ENCODE data around the gene BHMT.

The BHMT gene

GRCh38 chr5:79111387-79111959 is at the start of gene BHMT:
Gene BHMT, plus strand, starts transcription at chr5:79111809. Its CDS starts 77 bp downstream, at chr5:79111886.
- H3K4me3 ChIP-seq (ENCODE audit: low read length) = no peak within 1 kb of the TSS
- no peak for TF ChIP-seq ZNF274 (IDR thresholded peaks at IDR 0.05; ENCODE audit: low read depth, low read length)

- no peak overlapping the region for H3K4me3 ChIP-seq (ENCODE audit: low read length)
- no peak for TF ChIP-seq ZNF274 (IDR thresholded peaks at IDR 0.05; ENCODE audit: low read depth, low read length)
Observed at GRCh38 chr5:79062436-79062835, 49.2 kb upstream of the BHMT start.

GRCh38 chr5:79069488-79070349 is 41.9 kb upstream of the BHMT start, which contains the start of the genes BHMT2 and DMGDH:
Gene BHMT2, plus strand, starts transcription at chr5:79069767. Its CDS starts 16 bp downstream, at chr5:79069783.
Gene DMGDH, minus strand, starts transcription at chr5:79069674. Its CDS starts 54 bp downstream, at chr5:79069620.
- TF ChIP-seq ZNF274 (IDR thresholded peaks at IDR 0.05; ENCODE audit: low read depth, low read length) = no peak
- H3K4me3 ChIP-seq (ENCODE audit: low read length) = no peak within 1 kb of the TSS

- H3K4me3 ChIP-seq (ENCODE audit: low read length) = no peak overlapping the region
- TF ChIP-seq ZNF274 (IDR thresholded peaks at IDR 0.05; ENCODE audit: low read depth, low read length) = no peak
Observed at GRCh38 chr5:79070350-79070667, 41.3 kb upstream of the BHMT start.

- no peak overlapping the region for H3K4me3 ChIP-seq (ENCODE audit: low read length)
- no peak for TF ChIP-seq ZNF274 (IDR thresholded peaks at IDR 0.05; ENCODE audit: low read depth, low read length)
Observed at GRCh38 chr5:79074641-79075040, 37.0 kb upstream of the BHMT start.

- TF ChIP-seq ZNF274 (IDR thresholded peaks at IDR 0.05; ENCODE audit: low read depth, low read length) = no peak
- H3K4me3 ChIP-seq (ENCODE audit: low read length) = no peak overlapping the region
Observed at GRCh38 chr5:79075646-79076426, 35.8 kb upstream of the BHMT start.

GRCh38 chr5:79076819-79077218 is 34.8 kb upstream of the BHMT start:
- TF ChIP-seq ZNF274 (IDR thresholded peaks at IDR 0.05; ENCODE audit: low read depth, low read length) = no peak
- H3K4me3 ChIP-seq (ENCODE audit: low read length) = no peak overlapping the region

- no peak overlapping the region for H3K4me3 ChIP-seq (ENCODE audit: low read length)
- TF ChIP-seq ZNF274 (IDR thresholded peaks at IDR 0.05; ENCODE audit: low read depth, low read length) = no peak
Observed at GRCh38 chr5:79077680-79078365, 33.8 kb upstream of the BHMT start.

- TF ChIP-seq ZNF274 (IDR thresholded peaks at IDR 0.05; ENCODE audit: low read depth, low read length) = no peak
- H3K4me3 ChIP-seq (ENCODE audit: low read length) = no peak overlapping the region
Observed at GRCh38 chr5:79080804-79081203, 30.8 kb upstream of the BHMT start.

- no peak for TF ChIP-seq ZNF274 (IDR thresholded peaks at IDR 0.05; ENCODE audit: low read depth, low read length)
Observed at GRCh38 chr5:79081779-79082178, 29.8 kb upstream of the BHMT start.

GRCh38 chr5:79086116-79086515 is 25.5 kb upstream of the BHMT start:
- no peak overlapping the region for H3K4me3 ChIP-seq (ENCODE audit: low read length)
- no peak for TF ChIP-seq ZNF274 (IDR thresholded peaks at IDR 0.05; ENCODE audit: low read depth, low read length)

More at GRCh38 chr5:79081779-79082178, 29.8 kb upstream of the BHMT start:
- no peak overlapping the region for H3K4me3 ChIP-seq (ENCODE audit: low read length)

- H3K4me3 ChIP-seq (ENCODE audit: low read length) = no peak overlapping the region
- TF ChIP-seq ZNF274 (IDR thresholded peaks at IDR 0.05; ENCODE audit: low read depth, low read length) = no peak
Observed at GRCh38 chr5:79088507-79088906, 23.1 kb upstream of the BHMT start.

- no peak overlapping the region for H3K4me3 ChIP-seq (ENCODE audit: low read length)
- TF ChIP-seq ZNF274 (IDR thresholded peaks at IDR 0.05; ENCODE audit: low read depth, low read length) = no peak
Observed at GRCh38 chr5:79091064-79091463, 20.5 kb upstream of the BHMT start.

GRCh38 chr5:79093762-79094161 is 17.8 kb upstream of the BHMT start:
- no peak for TF ChIP-seq ZNF274 (IDR thresholded peaks at IDR 0.05; ENCODE audit: low read depth, low read length)
- H3K4me3 ChIP-seq (ENCODE audit: low read length) = no peak overlapping the region

Data from GM08714 (cell line).